Breast epithelium (tissue), 3 donors: ENCODE data around the gene FANCC.

ENCODE experiments used
- CTCF ChIP-seq, 3 donors: fragments of 450-650 bp; IDR thresholded peaks; one replicate each; pipeline ENCODE4 v1.5.1; 2016 to 2017; ENCODE audit warnings: antibody characterized with exemption in 3 of 3, mild to moderate bottlenecking in 3 of 3, moderate library complexity in 3 of 3
- POLR2A ChIP-seq: fragments of 450-650 bp; IDR thresholded peaks from one replicate; pipeline ENCODE4 v1.6.1; 2016; ENCODE audit warnings: antibody characterized with exemption, mild to moderate bottlenecking, moderate library complexity

GRCh38 chr9:95268681-95269080 is 48.8 kb downstream of the FANCC start:
- no peak for TF ChIP-seq CTCF (IDR thresholded peaks at IDR 0.05)
- no peak for TF ChIP-seq POLR2A
